ENCODE measurements around the gene PCAT7.

PCAT7 gene

DNA sequence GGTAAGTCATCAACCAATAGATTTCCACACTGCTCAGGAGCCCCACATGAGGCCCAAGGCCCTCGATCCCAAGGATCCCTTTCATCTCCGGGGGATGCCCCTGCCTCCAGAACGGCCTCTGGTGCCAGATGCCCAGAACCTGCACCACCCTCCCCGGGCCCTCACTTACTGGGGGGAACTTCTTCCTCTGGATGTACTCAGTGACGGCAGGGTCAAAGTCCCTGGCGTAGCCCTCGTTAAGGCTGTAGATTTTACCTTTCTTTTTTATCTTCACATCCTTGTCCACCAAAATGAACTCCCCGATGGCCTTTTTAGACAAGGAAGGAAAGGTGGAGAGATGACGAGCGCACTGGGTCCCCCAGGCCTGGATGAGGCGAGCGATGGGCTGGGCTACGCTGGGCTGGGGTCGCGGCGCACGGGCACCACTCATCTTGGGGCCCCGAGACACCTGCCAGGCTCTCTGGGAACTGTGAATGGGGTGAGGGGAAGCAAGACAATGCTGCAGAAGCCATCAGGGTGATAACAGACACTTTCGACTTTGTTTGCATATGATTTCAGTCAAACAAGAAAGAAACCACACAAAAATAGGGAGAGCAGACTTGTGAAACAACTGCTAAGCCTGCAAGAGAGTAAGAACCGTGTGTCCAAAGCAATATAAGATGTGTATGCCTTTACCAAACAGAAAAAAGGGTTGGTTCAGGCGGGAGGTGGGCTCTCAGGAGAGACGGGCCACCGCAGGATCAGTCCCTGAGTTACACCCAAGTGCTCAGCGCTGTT lies 52.0 kb downstream of the PCAT7 start:
- DNase-seq = no peak

GRCh38 chr9:94607423-94607691 lies 52.5 kb downstream of the PCAT7 start:
- no peak for DNase-seq

DNA sequence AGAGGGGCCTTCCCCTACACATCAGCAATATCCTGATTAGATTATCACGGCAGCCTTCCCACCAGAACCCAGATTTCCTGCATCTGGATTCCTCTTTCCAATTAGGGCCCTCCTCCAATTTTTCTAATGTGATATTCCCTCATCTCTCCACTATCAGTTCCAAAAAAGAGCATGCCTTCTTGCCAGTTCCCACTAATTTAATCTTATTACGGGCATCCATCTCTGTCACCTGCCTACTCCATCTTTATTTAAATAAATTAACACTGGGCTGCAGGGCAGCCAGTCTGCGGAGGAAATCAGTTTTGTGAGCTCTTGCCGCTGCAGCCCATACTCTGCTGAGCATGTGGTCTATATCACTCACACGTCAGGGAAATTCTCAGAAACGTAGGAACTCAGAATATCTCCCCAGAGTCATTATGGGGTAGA lies 55.3 kb downstream of the PCAT7 start:
- no peak for DNase-seq

- no peak for DNase-seq
These were observed 56.8 kb downstream of the PCAT7 start for GRCh38 chr9:94611638-94612068.

- no peak for DNase-seq
These were observed 57.2 kb downstream of the PCAT7 start for GRCh38 chr9:94612071-94612470.

DNA sequence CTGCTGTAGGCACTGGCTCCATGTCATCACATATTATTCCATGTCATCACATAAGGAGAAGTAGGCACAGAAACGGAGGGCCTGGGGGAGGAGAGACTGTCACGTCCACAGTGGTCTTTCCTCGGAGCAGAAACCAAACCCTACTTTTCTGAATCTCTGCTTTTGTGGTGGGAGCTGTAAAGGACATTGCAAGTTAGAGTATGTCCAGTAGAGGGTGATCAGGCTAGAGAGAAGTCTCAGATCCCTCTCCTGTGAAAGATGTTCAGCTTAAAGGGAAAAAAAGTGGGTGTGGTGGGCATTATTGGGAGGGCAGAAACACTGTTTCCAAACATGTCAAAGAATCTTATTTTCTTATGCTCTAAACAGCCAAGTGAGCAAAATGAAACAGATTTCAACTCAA lies 58.1 kb downstream of the PCAT7 start:
- DNase-seq = no peak

GRCh38 chr9:94619026-94619425 lies 64.1 kb downstream of the PCAT7 start:
- DNase-seq = no peak
